GM23338 (cell line): Measurements from ENCODE around the gene CDKN2AIP. TPM values are rescaled to one million over a fixed set of nuclear protein-coding genes. Genes with fewer than 3 reads are reported as not detected.

Experiments used
- ATAC-seq: fragments of 200-7000 bp; cut with Tn5 transposase; 3 replicates; pipeline ENCODE4 v1.9.1; 2020
- DNase-seq: peaks from one replicate; pipeline ENCODE4 v3.0.0-alpha.2; 2015; ENCODE audit warnings: low spot score
- H2AFZ ChIP-seq: fragments of 200-600 bp; sonication (generic); 2 replicates; pipeline ENCODE4 v1.8.0; 2016; ENCODE audit warnings: antibody characterized with exemption, mild to moderate bottlenecking, moderate library complexity
- H3F3A ChIP-seq: fragments of 200-600 bp; sonication (generic); replicated peaks from 2 replicates; pipeline ENCODE4 v1.8.0; 2017; ENCODE audit warnings: antibody characterized with exemption, mixed run types, low read depth
- H3K27ac ChIP-seq: fragments of 200-600 bp; sonication (generic); 2 replicates; pipeline ENCODE4 v1.6.1; 2016; ENCODE audit warnings: low read depth
- H3K27me3 ChIP-seq: fragments of 200-600 bp; sonication (generic); 2 replicates; pipeline ENCODE4 v1.8.0; 2016; ENCODE audit warnings: mild to moderate bottlenecking, mixed run types, moderate library complexity; ENCODE audit not compliant: insufficient read depth
- H3K36me3 ChIP-seq: fragments of 200-600 bp; sonication (generic); 2 replicates; pipeline ENCODE4 v1.8.0; 2016; ENCODE audit warnings: mild to moderate bottlenecking; ENCODE audit not compliant: insufficient read depth
- H3K4me1 ChIP-seq: fragments of 200-600 bp; sonication (generic); 2 replicates; pipeline ENCODE4 v1.8.0; 2016; ENCODE audit warnings: mild to moderate bottlenecking, moderate library complexity; ENCODE audit not compliant: insufficient read depth
- H3K4me2 ChIP-seq: fragments of 200-600 bp; sonication (generic); 2 replicates; pipeline ENCODE4 v1.7.1; 2017; ENCODE audit warnings: mixed run types
- H3K4me3 ChIP-seq: fragments of 200-600 bp; sonication (generic); 2 replicates; pipeline ENCODE4 v1.6.1; 2016; ENCODE audit warnings: mixed run types
- H3K79me2 ChIP-seq: fragments of 200-600 bp; sonication (generic); replicated peaks from 2 replicates; pipeline ENCODE4 v1.8.0; 2017; ENCODE audit warnings: mild to moderate bottlenecking; ENCODE audit not compliant: insufficient read depth
- H3K9me2 ChIP-seq: fragments of 200-600 bp; sonication (generic); 2 replicates; pipeline ENCODE4 v1.8.0; 2017; ENCODE audit not compliant: insufficient read depth
- H4K20me1 ChIP-seq: fragments of 200-600 bp; sonication (generic); replicated peaks from 2 replicates; pipeline ENCODE4 v1.8.0; 2017; ENCODE audit warnings: mild to moderate bottlenecking; ENCODE audit not compliant: insufficient read depth
- H3K27ac Mint-ChIP-seq: 2 replicates; pipeline ENCODE4 v1.8.0; 2020; ENCODE audit warnings: inconsistent platforms, mild to moderate bottlenecking, moderate library complexity, mixed read lengths
- H3K27me3 Mint-ChIP-seq: 3 replicates; pipeline ENCODE4 v1.8.0; 2022; ENCODE audit warnings: low read depth, mild to moderate bottlenecking, moderate library complexity, mixed read lengths, inconsistent platforms; ENCODE audit not compliant: insufficient read depth, poor library complexity
- H3K36me3 Mint-ChIP-seq: 3 replicates; pipeline ENCODE4 v1.8.0; 2021; ENCODE audit warnings: low read depth, mild to moderate bottlenecking, inconsistent platforms, moderate library complexity, mixed read lengths
- H3K4me1 Mint-ChIP-seq: 3 replicates; pipeline ENCODE4 v1.8.0; 2020; ENCODE audit warnings: mild to moderate bottlenecking, inconsistent platforms, mixed read lengths
- H3K4me3 Mint-ChIP-seq: 3 replicates; pipeline ENCODE4 v1.8.0; 2021; ENCODE audit warnings: moderate library complexity, mild to moderate bottlenecking, inconsistent platforms, mixed read lengths
- H3K9me3 Mint-ChIP-seq: 3 replicates; pipeline ENCODE4 v1.8.0; 2020; ENCODE audit warnings: moderate library complexity, mild to moderate bottlenecking, inconsistent platforms, mixed read lengths
- CREB1 ChIP-seq: fragments of 250-450 bp; sonication (Bioruptor Pico); IDR thresholded peaks from 2 replicates; pipeline ENCODE4 v1.5.0; 2020; ENCODE audit warnings: low read depth, mild to moderate bottlenecking, moderate library complexity
- ETS1 ChIP-seq: IDR thresholded peaks from 2 replicates; pipeline ENCODE4 v1.6.1; 2016; ENCODE audit warnings: antibody characterized with exemption
- POLR2AphosphoS5 ChIP-seq: IDR thresholded peaks from 2 replicates; pipeline ENCODE4 v1.6.1; 2016; ENCODE audit warnings: antibody characterized with exemption, low read depth
- STAT1 ChIP-seq: IDR thresholded peaks from one replicate; pipeline ENCODE4 v1.6.1; 2016; ENCODE audit warnings: antibody characterized with exemption; ENCODE audit not compliant: unreplicated experiment
- ZNF331 ChIP-seq: fragments of 250-450 bp; sonication (Bioruptor Pico); IDR thresholded peaks from 2 replicates; pipeline ENCODE4 v1.5.0; 2020; ENCODE audit warnings: low read depth, mild to moderate bottlenecking, moderate library complexity
- ZNF462 ChIP-seq: fragments of 250-450 bp; sonication (Bioruptor Pico); IDR thresholded peaks from 2 replicates; pipeline ENCODE4 v1.5.0; 2020; ENCODE audit warnings: mild to moderate bottlenecking, moderate library complexity
- polyA plus RNA-seq: library from polyadenylated mRNA; unstranded; fragments of >200 nt; fragmentation: Nextera tagmentation; extraction: Ambion mirVana; gene quantifications from 2 replicates; pipeline ENCODE4 v1.2.1, GENCODE V29; 2016
- total RNA-seq: library from RNA; depleted of rRNA; stranded (reverse); fragments of >200 nt; shearing (Covaris generic); gene quantifications from 2 replicates; pipeline ENCODE4 v1.2.3, GENCODE V29; 2014

The CDKN2AIP gene
- total and polyA plus RNA-seq, 2 experiments from 2014 or later: 15.2 to 27.2 TPM

- H3K79me2 ChIP-seq: no peaks in the 10 kb centered on the region
- H4K20me1 ChIP-seq: no peaks in the 10 kb centered on the region
- no peak overlapping the region for H3K4me2 ChIP-seq
- TF ChIP-seq ZNF462 (CRISPR knock-in tag) (no peak), ETS1 (no peak), STAT1 (no peak), POLR2AphosphoS5 (no peak)
- H3F3A ChIP-seq: no peaks in the 10 kb centered on the region
- H3K27me3 ChIP-seq: peaks cover 11% of the 10 kb centered on the region
- H3K4me3 Mint-ChIP-seq: no peak overlapping the region
- H3K27ac Mint-ChIP-seq: no peak overlapping the region
- no peaks in the 10 kb centered on the region for H3K9me2 ChIP-seq
- H3K36me3 ChIP-seq: no peaks in the 10 kb centered on the region
- H3K27ac ChIP-seq: no peak overlapping the region
- no peaks in the 10 kb centered on the region for H3K36me3 Mint-ChIP-seq
- H3K4me1 Mint-ChIP-seq: peaks cover 6% of the 10 kb centered on the region
- no peak overlapping the region for H2AFZ ChIP-seq
- no peak for DNase-seq
- no peaks in the 10 kb centered on the region for H3K4me1 ChIP-seq
- no peak overlapping the region for H3K4me3 ChIP-seq
- no peak for ATAC-seq
- peaks cover 14% of the 10 kb centered on the region for H3K27me3 Mint-ChIP-seq
- no peaks in the 10 kb centered on the region; the same call in 2 of the 3 replicates for H3K9me3 Mint-ChIP-seq
Measured at GRCh38 chr4:183400035-183400434, 44.4 kb upstream of the CDKN2AIP start.

- Histone ChIP-seq H3F3A (no peaks in the 10 kb centered on the region), H3K4me2 (no peak overlapping the region), H3K4me1 (no peaks in the 10 kb centered on the region), H3K9me2 (no peaks in the 10 kb centered on the region), H3K79me2 (no peaks in the 10 kb centered on the region), H2AFZ (no peak overlapping the region), H3K27ac (no peak overlapping the region), H3K4me3 (no peak overlapping the region), H3K27me3 (peaks cover 11% of the 10 kb centered on the region), H4K20me1 (no peaks in the 10 kb centered on the region), H3K36me3 (no peaks in the 10 kb centered on the region)
- ATAC-seq: no peak
- Mint-ChIP-seq H3K9me3 (no peaks in the 10 kb centered on the region; the same call in 2 of the 3 replicates), H3K4me3 (no peak overlapping the region), H3K4me1 (peaks cover 6% of the 10 kb centered on the region), H3K36me3 (no peaks in the 10 kb centered on the region), H3K27me3 (peaks cover 14% of the 10 kb centered on the region), H3K27ac (no peak overlapping the region)
- no peak for DNase-seq
- TF ChIP-seq ETS1: no peak
- TF ChIP-seq CREB1 (CRISPR knock-in tag): no peak
- no peak for TF ChIP-seq ZNF331 (CRISPR knock-in tag)
Measured at GRCh38 chr4:183401473-183401872, 43.0 kb upstream of the CDKN2AIP start.
